Measurements from ENCODE around the gene NTRK2. TPM values are rescaled to one million over a fixed set of nuclear protein-coding genes. Genes with fewer than 3 reads are reported as not detected.

NTRK2 gene
- total and polyA plus RNA-seq, 10 of the 15 experiments (the other 5 are each of a cell fraction or from before 2014, with no cell fraction given), result 0.42 to 4.6 (median 0.65) TPM

GRCh38 chr9:84924266-84924665 lies 254.7 kb downstream of the NTRK2 start:
- ATAC-seq, result no peak
- POLR2A ChIA-PET, result no interaction called here
- H3K36me3 ChIP-seq (ENCODE audit: control insufficient read depth in 2 of 2, insufficient read depth in 2 of 2, low read length in 1 of 2), result no peaks in the 10 kb centered on the region
- no peaks in the 10 kb centered on the region for H3K27me3 ChIP-seq (replicated peaks in 1 of 2; ENCODE audit: control insufficient read depth in 2 of 2, insufficient read depth in 2 of 2, low read length in 1 of 2)
- no peak overlapping the region for H3K9ac ChIP-seq (ENCODE audit: control insufficient read depth, insufficient read depth, low read length)
- in situ Hi-C loops (cut with MboI), result no loop called here
- 72% methylated on average over 6 of the region's 6 CpGs for WGBS (ENCODE audit: insufficient coverage, insufficient replicate concordance, low lambda C conversion rate, missing lambda C conversion rate)
- no peak overlapping the region for H3K4me3 ChIP-seq
- no peaks in the 10 kb centered on the region for H3K9me3 ChIP-seq (replicated peaks; ENCODE audit: control insufficient read depth, insufficient read depth, low read length)
- CTCF ChIA-PET, result no interaction called here
- DNase-seq (ENCODE audit: low read depth, low spot score), result no peak
- no peak for TF ChIP-seq BHLHE40 (IDR thresholded peaks at IDR 0.05; ENCODE audit: borderline replicate concordance in 1 of 2, low read depth in 2 of 2, low read length in 1 of 2)
- TF ChIP-seq BACH1 (IDR thresholded peaks at IDR 0.05; ENCODE audit: borderline replicate concordance), result no peak
- no peak for TF ChIP-seq ELK1 (IDR thresholded peaks at IDR 0.05; ENCODE audit: low read depth, low read length)
- no peak for TF ChIP-seq ZZZ3 (IDR thresholded peaks at IDR 0.05; ENCODE audit: control insufficient read depth, insufficient read length, low read depth)
- no peak for TF ChIP-seq MYB (IDR thresholded peaks at IDR 0.05; ENCODE audit: borderline replicate concordance, low read depth, low read length)
- TF ChIP-seq BCL11A (IDR thresholded peaks at IDR 0.05; ENCODE audit: low read depth, low read length), result no peak
- no peak for TF ChIP-seq PAX5 (IDR thresholded peaks at IDR 0.05; ENCODE audit: borderline replicate concordance, low read depth, low read length)
- TF ChIP-seq ZBTB40 (IDR thresholded peaks at IDR 0.05; ENCODE audit: borderline replicate concordance), result no peak
- TF ChIP-seq EED (IDR thresholded peaks at IDR 0.05; ENCODE audit: low read depth), result no peak
- TF ChIP-seq SMAD1 (IDR thresholded peaks at IDR 0.05; ENCODE audit: low read depth, partially characterized antibody), result no peak
- no peak for TF ChIP-seq IKZF1 (conservative IDR thresholded peaks at IDR 0.05)
- no peak for TF ChIP-seq PAX8 (IDR thresholded peaks at IDR 0.05)
- no peak for FAIRE-seq
- no peaks in the 10 kb centered on the region for H3K4me1 ChIP-seq (ENCODE audit: control insufficient read depth, insufficient read depth, low read length)
- no peaks in the 10 kb centered on the region for H4K20me1 ChIP-seq (ENCODE audit: control insufficient read depth, insufficient read depth)
- no peak overlapping the region for H2AFZ ChIP-seq (ENCODE audit: control insufficient read depth, low read depth, low read length)
- RAD21 ChIA-PET (ENCODE audit: unreplicated experiment), result no interaction called here
- H3K79me2 ChIP-seq (ENCODE audit: control insufficient read depth, insufficient read depth, low read length), result no peaks in the 10 kb centered on the region
- BruUV-seq (replicated peaks), result no TSS peak
- H3K27ac ChIP-seq (ENCODE audit: control insufficient read depth, insufficient read depth), result no peak overlapping the region
- no peak overlapping the region for H3K4me2 ChIP-seq (ENCODE audit: control insufficient read depth, insufficient read depth)
- intact Hi-C loops (cut with micrococcal nuclease; ENCODE audit: unreplicated experiment), result no loop called here
- SMC1A ChIA-PET (ENCODE audit: uncharacterized antibody, unreplicated experiment), result no interaction called here
